Measurements from ENCODE around the gene DNAJB14. TPM values are rescaled to one million over a fixed set of nuclear protein-coding genes. Genes with fewer than 3 reads are reported as not detected.

DNAJB14 gene
- total and polyA plus RNA-seq, 2 donors (not counting 3 experiments of a cell fraction or from before 2014, with no cell fraction given) = 9.2 to 56.7 TPM

- peaks cover 50% of the 10 kb centered on the region for H3K79me2 ChIP-seq (ENCODE audit: control insufficient read depth, insufficient read depth, low read length)
- no peak for FAIRE-seq
Measured at GRCh38 chr4:99891351-99891750, 55.1 kb downstream of the DNAJB14 start.

More at GRCh38 chr4:99891351-99891750, 55.1 kb downstream of the DNAJB14 start:
- no TSS peak for BruUV-seq (replicated peaks)
- no peaks in the 10 kb centered on the region for H3K9me3 ChIP-seq (replicated peaks; ENCODE audit: control insufficient read depth, insufficient read depth, low read length)
- no peaks in the 10 kb centered on the region for H3K36me3 ChIP-seq (ENCODE audit: control insufficient read depth in 2 of 2, extremely low read depth in 1 of 2, insufficient read depth in 2 of 2, low read length in 2 of 2)
- no peak for DNase-seq (ENCODE audit: low read depth, low spot score)
- no peaks in the 10 kb centered on the region for H4K20me1 ChIP-seq (replicated peaks; ENCODE audit: control insufficient read depth, extremely low read depth, insufficient read depth, low read length)
- TF ChIP-seq MYC (IDR thresholded peaks at IDR 0.05; ENCODE audit: low read depth, low read length) (no peak), POLR2A (IDR thresholded peaks at IDR 0.05; ENCODE audit: low read depth, low read length) (no peak), CTCF (IDR thresholded peaks at IDR 0.05; ENCODE audit: extremely low read depth in 1 of 2, insufficient read depth in 1 of 2, low read depth in 1 of 2, low read length in 2 of 2) (no peak), POLR2AphosphoS5 (IDR thresholded peaks at IDR 0.05; ENCODE audit: insufficient read depth, low read depth, low read length) (no peak), EZH2 (IDR thresholded peaks at IDR 0.05; ENCODE audit: borderline replicate concordance, low read depth, low read length, severe bottlenecking) (no peak), JUN (IDR thresholded peaks at IDR 0.05; ENCODE audit: borderline replicate concordance, insufficient read depth, insufficient read length, low read depth) (no peak), MAX (IDR thresholded peaks at IDR 0.05; ENCODE audit: insufficient read depth, insufficient read length) (no peak), FOS (IDR thresholded peaks at IDR 0.05; ENCODE audit: borderline replicate concordance, insufficient read depth, low read length) (no peak), GATA2 (IDR thresholded peaks at IDR 0.05; ENCODE audit: insufficient read depth, insufficient read length, low read depth, low read length) (no peak)
- ChIA-PET CTCF (no interaction called here), POLR2A (no interaction called here)
- H3K27ac ChIP-seq (ENCODE audit: insufficient read depth, low read depth, low read length) = no peak overlapping the region
- H3K4me3 ChIP-seq (replicated peaks in 1 of 3; ENCODE audit: insufficient read depth in 1 of 3, low read depth in 1 of 3, low read length in 3 of 3) = no peak overlapping the region
- H3K4me1 ChIP-seq (ENCODE audit: control insufficient read depth, extremely low read depth, insufficient read depth, low read length) = peaks cover 16% of the 10 kb centered on the region
- H3K4me2 ChIP-seq (ENCODE audit: insufficient read depth, low read length) = no peak overlapping the region
- intact Hi-C loops (cut with micrococcal nuclease) (no loop called here), dilution Hi-C loops (cut with MboI; ENCODE audit: extremely low pct_ligation_motif_present, low sequenced_read_pairs) (no loop called here)
- H2AFZ ChIP-seq (ENCODE audit: low read depth, low read length) = no peak overlapping the region
- no peak overlapping the region for H3K9ac ChIP-seq (replicated peaks; ENCODE audit: extremely low read depth, insufficient read depth, low read length)
- no peaks in the 10 kb centered on the region for H3K27me3 ChIP-seq (ENCODE audit: control insufficient read depth in 2 of 2, insufficient read depth in 2 of 2, low read length in 2 of 2)
- no peaks in the 10 kb centered on the region for H3K9me1 ChIP-seq (replicated peaks; ENCODE audit: control insufficient read depth, extremely low read depth, insufficient read depth, low read length)

Data from endothelial cell of umbilical vein (primary cell).